Mammary epithelial cell (primary cell): ENCODE data around the gene SHANK1.
"Not testable (repeated sequence)": the region's sequence is repeated elsewhere in the genome, so short reads cannot be mapped to it uniquely, and the experiment has no call there.

Experiments
- CTCF ChIP-seq, 2 donors: IDR thresholded peaks in 1 of 2; conservative IDR thresholded peaks in 1 of 2; 2 replicates each; pipeline ENCODE4 v1.5.1; 2011 to 2012; ENCODE audit warnings: inconsistent platforms in 2 of 2, low read length in 2 of 2, mild to moderate bottlenecking in 2 of 2, control low read depth in 1 of 2, low read depth in 1 of 2; ENCODE audit not compliant: insufficient read depth in 1 of 2; ENCODE audit errors: extremely low read depth in 1 of 2
- EZH2 ChIP-seq: IDR thresholded peaks from 2 replicates; pipeline ENCODE4 v1.6.1; 2012; ENCODE audit warnings: low read length, inconsistent platforms, borderline replicate concordance

- TF ChIP-seq CTCF (conservative IDR thresholded peaks at IDR 0.05 in 1 of 2, IDR thresholded peaks at IDR 0.05 in 1 of 2; ENCODE audit: extremely low read depth in 1 of 2, insufficient read depth in 1 of 2, low read depth in 1 of 2, low read length in 2 of 2); EZH2: not testable (repeated sequence)
Measured at GRCh38 chr19:50763521-50763920, 43.9 kb upstream of the SHANK1 start.
